HS-5 (cell line): ENCODE measurements around the gene ZNF2.

Experiments
- DNase-seq: peaks from one replicate; pipeline ENCODE4 v3.0.0-alpha.2; 2012; ENCODE audit warnings: low read depth

Gene ZNF2

DNA sequence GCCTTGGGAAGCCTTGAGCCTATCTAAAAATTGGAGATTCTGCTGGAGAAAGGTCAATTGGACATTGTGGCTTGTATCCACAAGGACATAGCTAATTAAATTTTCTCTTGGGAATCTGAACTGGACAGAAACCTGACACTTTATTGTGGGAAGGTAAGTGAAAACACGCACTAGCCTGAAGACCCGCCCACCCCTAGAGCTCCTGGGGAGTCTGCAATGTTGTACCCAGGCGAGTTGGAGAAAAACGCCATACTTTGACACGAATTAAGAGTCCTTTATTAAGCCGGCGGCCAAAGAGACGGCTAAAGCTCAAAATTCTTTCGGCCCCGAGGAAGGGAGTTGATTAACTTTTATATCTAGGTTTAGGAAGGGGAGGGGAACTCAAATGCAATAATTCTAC is 40.5 kb downstream of the ZNF2 start:
- no peak for DNase-seq

DNA sequence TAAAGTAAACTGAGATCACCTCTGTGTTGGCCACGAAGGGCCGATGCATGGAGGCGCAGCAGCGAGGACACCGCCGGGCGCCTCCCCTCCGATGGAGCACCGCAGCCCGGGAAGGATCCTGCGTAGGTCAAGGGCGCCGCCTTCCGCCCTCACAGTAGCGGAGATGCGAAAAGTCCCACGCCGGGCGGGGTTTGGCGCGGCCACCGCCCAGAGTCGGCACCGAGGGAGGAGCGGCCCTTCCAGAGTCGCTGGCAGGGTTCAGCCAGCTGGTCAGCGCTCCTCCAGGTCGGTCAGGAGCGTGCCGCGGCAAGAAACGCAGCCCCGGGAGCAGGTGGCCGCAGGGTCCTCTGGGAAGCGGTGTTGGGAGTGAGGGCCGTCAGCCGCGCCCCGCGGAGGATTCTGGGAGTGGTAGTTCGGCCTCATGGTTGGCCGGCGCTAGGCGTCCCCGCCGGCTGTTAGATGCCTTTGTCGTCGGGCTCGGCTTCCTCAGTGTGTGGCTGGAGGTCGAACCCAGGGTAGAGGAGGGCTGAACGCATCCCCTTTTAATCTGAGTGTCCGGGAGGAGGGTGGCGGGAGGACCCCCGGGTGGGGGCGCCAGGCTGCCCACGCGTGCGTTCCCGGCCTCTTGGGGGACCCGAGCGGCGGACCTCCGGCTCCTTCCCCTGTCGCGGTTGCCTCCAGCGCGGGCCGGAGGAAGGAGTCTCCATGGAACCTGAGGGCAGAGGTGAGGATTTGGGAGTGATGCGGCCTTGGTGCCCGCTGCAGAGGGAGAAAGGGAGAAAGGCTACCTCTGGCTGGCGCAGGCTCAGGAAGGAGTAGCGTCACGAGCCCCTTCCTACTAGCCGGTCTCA is 41.7 kb downstream of the ZNF2 start, which contains the start of gene ZNF892:
ZNF892 (plus strand) TSS at position 411 of the 851 bp plus-strand sequence; CDS start at position 706, 295 bp downstream.
- DNase-seq = peak; percentile 60

DNA sequence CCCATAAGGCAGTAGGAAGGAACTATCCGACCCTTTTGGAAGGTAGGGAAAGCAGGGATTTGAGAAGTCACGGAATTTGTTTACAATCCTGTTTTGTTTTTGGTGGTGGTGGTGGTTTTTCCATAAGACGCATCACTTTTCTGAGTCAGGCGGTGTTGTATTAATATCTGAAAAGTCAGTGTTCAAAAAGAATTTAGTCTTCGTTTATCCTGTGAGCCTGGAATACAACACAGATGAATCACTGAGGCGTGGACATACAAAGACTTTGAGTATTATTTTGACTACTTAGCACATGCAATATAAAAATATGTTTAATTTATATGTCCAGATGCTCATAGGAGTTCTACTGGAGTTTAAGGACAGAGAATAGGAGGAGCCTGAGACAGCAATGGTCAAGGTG is 42.5 kb downstream of the ZNF2 start:
- no peak for DNase-seq

DNA sequence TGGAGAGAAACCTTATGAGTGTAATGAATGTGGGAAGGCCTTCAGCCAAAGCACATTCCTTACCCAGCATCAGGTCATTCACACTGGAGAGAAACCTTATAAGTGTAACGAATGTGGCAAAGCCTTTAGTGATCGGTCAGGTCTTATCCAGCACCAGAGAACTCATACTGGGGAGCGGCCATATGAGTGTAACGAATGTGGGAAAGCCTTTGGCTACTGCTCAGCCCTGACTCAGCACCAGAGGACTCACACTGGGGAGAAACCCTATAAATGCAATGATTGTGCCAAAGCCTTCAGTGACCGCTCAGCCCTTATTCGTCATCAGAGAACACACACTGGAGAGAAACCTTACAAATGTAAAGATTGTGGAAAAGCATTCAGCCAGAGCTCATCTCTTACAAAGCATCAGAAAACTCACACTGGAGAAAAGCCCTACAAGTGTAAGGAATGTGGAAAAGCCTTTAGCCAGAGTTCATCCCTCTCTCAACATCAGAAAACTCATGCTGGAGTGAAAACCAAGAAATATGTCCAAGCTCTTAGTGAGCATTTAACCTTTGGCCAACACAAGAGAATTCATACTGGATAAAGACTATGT is 49.5 kb downstream of the ZNF2 start:
- DNase-seq = no peak

DNA sequence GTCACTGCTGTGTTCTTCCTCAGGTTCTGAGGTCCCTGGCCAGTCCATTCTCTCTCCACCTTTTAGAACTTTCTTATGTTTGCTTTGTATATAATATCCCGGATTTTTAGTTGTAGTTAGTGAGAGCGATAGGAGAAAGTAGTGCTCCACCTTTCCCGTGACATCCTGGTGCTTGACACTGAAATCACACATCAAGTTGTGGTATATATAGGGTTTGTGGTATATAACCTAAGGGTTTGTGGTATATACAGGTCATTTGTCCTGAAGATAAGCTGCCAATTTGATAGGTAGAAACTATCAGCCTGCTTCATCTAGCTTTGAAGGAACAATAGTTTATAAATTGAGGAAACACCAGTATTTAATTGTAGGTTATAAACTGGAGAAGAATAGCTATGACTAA is 54.8 kb downstream of the ZNF2 start:
- no peak for DNase-seq

DNA sequence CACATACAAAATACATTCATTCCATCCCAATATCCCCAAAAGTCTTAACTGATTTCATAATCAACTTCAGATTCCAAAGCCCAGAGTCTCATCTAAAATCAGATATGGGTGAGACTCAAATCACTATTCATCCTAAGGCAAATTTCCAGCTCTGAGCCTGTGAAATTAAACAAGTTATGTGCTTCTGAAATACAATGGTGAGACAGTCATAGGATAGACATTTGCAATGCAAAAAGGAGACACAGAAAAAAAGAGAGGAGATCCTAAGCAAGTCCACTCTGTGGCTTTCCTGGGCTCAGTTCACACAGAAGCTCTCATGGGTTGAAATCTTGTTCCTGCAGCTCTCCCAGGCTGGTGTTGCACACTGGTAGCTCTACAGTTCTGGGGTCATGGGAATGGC is 60.0 kb downstream of the ZNF2 start:
- DNase-seq = no peak

DNA sequence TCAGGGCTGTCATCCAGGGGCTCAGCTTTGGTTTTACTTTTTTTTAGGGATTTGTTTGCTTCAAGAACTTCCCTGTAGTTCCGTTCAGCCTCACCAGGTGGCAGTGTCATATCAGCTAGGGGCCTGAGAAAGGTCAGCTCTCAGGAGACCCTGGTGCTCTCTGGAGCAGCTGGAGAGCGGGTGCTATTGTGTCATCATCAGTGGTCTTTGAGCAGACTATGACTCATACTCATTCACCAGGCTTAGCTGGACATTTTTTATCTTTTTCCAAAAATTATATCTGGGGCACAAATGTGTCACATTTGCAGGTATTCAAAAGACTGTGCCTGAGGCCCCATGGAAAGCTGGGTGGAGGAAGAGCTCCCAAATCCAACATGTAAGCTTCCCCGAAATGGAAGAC is 66.1 kb downstream of the ZNF2 start:
- peak; percentile 73 for DNase-seq

DNA sequence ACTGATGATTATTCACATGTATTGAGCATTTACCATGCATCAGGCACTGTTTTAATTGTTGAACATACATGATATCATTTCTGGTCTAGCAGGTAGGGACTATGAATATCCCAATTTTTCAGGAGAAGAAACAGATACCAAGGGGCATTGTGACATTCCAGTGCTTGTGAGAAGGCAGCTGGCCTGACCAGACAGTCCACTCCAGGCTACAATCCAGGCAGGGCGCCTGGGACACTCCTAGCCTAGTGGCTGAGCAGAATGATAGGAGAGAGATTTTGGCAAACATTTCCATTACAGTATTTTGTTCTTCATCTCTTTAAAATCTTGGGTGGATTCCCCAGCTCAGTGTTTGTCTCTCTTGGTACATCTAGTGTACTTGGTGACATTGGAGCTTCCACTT is 66.6 kb downstream of the ZNF2 start:
- DNase-seq = no peak
